TTC549 (cell line): ENCODE data around the gene CR1L.
"Not testable (repeated sequence)": the region's sequence is repeated elsewhere in the genome, so short reads cannot be mapped to it uniquely, and the experiment has no call there.

Experiments used
- FAIRE-seq: peaks from 2 replicates; lab custom pipeline; 2012; peaks lifted over from hg19 to GRCh38; lab: Jason Lieb, UNC

Gene CR1L

DNA sequence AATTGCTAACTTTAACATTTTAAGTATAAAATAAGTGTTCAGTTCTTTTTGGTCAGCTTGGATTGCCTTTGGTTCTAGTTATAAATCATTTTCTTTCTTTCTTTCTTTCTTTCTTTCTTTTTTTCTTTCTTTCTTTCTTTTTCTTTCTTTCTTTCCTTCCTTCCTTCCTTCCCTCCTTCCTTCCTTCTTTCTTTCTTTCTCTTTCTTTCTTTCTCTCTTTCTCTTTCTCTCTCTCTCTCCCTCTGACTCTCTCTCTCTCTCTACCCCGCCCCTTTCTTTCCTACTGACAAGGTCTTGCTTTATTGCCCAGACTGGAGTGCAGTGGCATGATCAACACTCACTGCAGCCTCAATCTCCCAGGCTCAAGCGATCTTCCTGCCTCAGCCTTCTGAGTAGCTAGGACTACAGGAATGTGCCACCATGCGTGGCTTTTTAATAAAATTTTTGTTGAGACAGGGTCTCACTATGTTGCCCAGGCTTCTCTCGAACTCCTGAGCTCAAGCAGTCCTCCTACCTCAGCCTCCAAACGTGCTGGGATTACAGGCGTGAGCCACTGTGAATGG, 38.0 kb downstream of the CR1L start:
- not testable (repeated sequence) for FAIRE-seq

DNA sequence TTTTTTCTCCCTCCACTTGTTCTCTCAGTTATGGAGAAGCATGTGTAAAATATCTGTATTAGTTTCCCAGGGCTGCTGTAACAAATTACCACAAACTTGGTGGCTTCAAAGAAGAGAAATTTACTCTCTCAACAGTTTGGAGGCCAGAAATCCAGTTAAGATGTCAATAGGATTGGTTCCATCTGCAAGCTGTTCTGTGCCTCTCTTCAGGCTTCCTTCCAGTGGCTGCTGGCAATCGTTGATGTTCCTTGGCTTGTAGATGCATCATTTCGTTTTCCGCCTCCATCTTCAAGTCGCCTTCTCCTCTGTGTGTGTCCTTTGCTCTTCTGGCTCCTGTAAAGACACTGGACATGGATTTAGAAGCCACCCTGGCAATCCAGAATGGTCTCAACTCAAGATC, 45.6 kb downstream of the CR1L start:
- FAIRE-seq = not testable (repeated sequence)

- no peak for FAIRE-seq
These were observed 46.1 kb downstream of the CR1L start for GRCh38 chr1:207691010-207691409.

GRCh38 chr1:207691841-207692240, 46.9 kb downstream of the CR1L start:
- no peak for FAIRE-seq

GRCh38 chr1:207692291-207692690, 47.4 kb downstream of the CR1L start:
- FAIRE-seq = not testable (repeated sequence)

DNA sequence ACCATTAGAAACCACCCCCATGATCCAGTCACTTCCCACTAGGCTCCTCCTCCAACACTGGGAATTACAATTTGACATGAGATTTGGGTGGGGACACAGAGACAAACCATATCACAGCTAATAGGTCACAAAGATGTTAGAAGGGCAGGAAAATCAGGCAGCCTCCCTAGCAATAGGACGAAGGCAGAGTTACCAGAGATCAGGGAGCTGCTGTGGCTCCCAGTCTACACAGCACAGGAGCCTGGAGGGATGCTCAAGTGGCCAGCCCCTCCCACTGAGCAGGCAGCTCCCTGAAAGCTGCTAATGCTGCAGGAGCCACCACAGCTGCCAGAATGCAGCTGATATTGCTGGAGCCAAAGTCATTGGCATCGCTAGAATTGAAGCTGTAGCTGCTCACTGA, 51.0 kb downstream of the CR1L start:
- FAIRE-seq = no peak

DNA sequence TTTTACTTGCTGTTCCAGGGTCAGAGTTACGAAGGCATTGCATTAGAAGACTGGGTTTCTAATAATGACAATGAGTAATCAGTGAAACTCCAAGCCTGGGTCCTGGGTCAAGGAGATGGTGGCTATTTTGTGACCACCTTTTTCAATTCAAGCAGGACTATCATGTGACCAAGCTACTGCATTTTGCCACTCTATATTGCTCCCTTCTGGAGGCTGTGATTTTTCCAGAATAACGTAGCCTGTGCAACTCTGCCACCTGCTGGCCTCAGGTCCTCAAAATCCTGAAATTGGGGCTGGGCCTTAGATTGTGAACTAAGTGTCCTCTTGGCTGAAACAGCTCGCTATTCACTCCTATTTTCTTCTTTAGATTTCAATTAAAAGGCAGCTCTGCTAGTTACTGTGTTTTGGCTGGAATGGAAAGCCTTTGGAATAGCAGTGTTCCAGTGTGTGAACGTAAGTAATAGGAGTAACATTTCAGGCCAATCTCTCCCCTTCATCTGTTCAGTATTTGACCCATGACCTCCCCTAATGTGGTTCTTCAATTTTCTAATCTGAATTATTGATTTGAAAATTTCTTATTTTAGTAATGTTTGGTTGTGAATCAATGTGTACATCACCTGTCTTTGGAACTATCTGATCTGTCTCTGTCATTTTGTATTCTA, 54.0 kb downstream of the CR1L start:
- peak; percentile 96 for FAIRE-seq

DNA sequence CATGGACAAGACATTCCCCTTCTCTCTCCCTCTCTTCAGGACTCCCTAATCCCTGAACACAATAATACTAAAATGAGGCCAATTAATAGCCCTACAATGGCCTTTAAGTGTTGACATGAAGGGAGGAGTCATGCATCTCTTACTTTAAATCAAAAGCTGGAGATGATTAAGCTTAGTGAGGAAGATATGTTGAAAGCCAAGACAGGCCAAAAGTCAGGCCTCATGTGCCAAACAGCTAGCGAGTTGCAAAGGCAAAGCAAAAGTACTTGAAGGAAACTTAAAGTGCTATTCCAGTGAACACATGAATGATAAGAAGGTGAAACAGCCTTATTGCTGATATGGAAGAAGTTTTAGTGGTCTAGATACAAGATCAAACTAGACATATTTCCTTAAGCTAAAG, 57.4 kb downstream of the CR1L start:
- FAIRE-seq = no peak

- FAIRE-seq = no peak
These were observed 58.8 kb downstream of the CR1L start for GRCh38 chr1:207703712-207704111.

GRCh38 chr1:207708004-207708403, 63.1 kb downstream of the CR1L start:
- not testable (repeated sequence) for FAIRE-seq

GRCh38 chr1:207711285-207711684, 66.4 kb downstream of the CR1L start:
- no peak for FAIRE-seq

- not testable (repeated sequence) for FAIRE-seq
These were observed 67.8 kb downstream of the CR1L start for GRCh38 chr1:207712701-207713100.

- FAIRE-seq = no peak
These were observed 68.6 kb downstream of the CR1L start for GRCh38 chr1:207713529-207713928.

DNA sequence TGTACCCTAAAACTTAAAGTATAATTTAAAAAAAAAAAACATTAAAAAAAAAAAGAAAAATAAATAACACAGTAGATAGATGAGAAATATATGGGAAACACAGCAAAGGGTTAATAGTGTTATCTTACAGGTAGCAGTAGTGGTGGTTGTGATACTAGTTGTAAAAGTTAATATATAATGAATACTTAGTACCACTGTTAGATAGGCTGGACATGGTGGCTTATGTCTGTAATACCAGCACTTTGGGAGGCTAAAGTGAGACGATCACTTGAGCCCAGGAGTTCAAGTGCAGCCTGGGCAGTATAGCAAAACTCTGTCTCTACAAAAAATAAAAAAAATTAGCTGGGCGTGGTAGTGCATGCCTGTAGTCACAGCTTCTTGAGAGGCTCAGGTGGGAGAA, 74.3 kb downstream of the CR1L start:
- no peak for FAIRE-seq

GRCh38 chr1:207728200-207728858, 83.4 kb downstream of the CR1L start:
- not testable (repeated sequence) for FAIRE-seq

DNA sequence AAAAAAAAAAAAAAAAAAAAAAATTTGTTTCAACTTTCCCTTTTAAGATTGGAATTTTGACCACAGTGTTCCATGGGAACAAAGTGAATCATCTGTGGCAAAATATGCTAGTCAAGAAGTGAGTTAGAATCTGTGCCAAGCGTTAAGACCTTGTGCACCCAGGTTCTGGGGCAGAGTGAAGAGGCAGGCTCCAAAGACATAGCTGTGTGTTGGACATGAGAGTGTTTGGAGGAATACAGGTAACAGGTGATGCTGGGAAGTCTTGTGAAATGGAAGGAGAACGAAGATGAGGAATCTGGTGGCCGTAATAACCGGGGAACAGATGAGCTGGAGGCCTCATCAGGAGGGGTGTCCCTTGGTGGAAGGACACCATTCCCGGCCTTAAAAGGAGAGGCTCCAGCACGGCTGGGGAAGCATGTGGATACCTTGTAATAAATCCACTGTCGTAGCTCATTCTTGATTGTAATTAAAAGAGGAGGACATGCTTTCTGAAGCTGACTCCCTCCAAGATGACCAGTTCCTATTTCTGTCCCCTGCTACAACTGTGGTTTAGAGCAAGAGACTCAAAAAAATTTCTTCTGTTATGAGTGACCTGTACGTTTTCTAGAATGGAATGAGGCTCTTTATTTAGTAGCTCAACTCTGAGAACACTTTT, 92.7 kb downstream of the CR1L start:
- FAIRE-seq = not testable (repeated sequence)

DNA sequence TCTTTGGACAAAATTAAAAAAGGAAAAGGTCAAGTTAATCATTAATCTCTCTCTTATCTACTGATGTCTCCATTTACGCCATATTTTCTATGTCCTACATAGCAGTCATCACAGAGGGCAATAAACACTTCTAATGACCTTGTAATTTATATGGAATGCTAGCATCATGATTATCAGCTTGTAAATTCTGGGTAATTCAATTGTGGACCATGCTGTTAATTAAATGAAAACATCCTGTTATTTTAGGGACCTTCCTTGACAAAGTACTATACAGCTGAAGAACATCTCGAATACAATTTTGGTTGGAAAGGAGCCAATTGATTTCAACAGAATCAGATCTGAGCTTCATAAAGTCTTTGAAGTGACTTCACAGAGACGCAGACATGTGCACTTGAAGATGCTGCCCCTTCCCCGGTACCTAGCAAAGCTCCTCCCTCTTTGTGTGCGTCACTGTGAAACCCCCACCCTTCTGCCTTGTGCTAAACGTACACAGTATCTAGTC, 93.3 kb downstream of the CR1L start:
- FAIRE-seq = not testable (repeated sequence)

DNA sequence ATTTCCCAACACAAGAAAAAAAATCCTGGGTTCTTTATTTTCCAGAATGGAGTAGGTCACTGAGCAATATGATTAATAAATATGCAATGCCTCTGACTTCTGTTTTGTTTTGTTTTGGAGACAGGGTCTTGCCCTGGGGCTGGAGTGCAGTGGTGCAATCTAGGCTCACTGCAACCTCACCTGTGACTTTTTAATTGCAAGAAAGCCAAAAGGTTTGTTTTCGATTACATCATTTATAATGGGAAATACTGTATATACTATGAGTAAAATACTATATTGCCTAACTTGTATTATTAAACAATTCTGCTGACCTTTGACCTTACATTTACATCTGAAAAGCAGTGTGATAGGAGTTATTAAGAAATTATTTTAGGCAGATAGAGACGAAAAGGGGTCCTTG, 95.3 kb downstream of the CR1L start:
- no peak for FAIRE-seq

- FAIRE-seq = no peak
These were observed 98.1 kb downstream of the CR1L start for GRCh38 chr1:207742850-207743555.

- no peak for FAIRE-seq
These were observed 99.1 kb downstream of the CR1L start for GRCh38 chr1:207744000-207744534.

- peak; percentile 68 for FAIRE-seq
These were observed 100.4 kb downstream of the CR1L start for GRCh38 chr1:207745285-207745684.
